HG02981 (cell line): Measurements from ENCODE around the gene MTHFD2L.
"Not testable (repeated sequence)": the region's sequence is repeated elsewhere in the genome, so short reads cannot be mapped to it uniquely, and the experiment has no call there.

Experiments
- ATAC-seq: cut with Tn5 transposase; IDR thresholded peaks from one replicate; pipeline ENCODE4 v1.9.1; 2021; ENCODE audit warnings: mild to moderate bottlenecking, moderate library complexity; ENCODE audit not compliant: unreplicated experiment

MTHFD2L gene

DNA sequence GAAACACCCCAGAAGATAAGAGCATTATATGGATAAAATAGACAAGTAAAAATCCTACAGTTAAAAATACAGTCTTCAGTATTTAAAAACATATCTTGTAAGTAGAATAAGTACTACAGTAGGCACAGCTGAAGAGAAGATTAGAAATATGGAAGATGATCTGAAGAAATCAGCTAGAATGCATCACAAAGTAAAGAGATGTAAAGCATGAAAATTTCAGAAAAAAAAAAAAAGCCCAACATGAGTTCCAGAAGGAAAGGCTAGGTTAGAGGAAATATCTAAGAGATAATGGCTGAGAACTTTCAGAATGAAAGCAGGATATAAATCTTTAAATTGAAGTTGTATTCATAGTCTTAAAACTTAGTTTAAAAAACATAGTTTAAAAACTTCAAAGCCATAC is 171.4 kb downstream of the MTHFD2L start:
- ATAC-seq: no peak

DNA sequence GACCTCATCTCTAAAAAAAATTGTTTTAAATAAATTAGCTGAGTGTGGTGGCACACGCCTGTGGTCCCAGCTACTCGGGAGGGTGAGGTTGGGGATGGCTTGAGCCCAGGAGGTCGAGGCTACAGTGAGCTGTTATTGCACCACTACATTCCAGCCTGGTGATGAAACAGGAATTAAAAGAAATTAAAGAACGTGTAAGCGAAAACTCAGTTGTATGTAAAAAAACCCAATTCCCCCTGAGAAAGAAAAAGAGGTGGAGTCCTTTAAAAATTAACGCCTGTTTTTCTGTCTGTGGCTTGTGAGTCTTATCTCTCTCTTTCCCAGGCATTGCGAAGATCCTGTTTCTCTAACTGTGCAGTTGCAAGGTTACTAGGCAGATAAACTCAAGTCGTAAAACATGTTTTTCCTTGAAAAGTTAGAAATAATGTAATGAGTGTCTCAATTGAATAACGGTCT is 172.4 kb downstream of the MTHFD2L start:
- no peak for ATAC-seq

DNA sequence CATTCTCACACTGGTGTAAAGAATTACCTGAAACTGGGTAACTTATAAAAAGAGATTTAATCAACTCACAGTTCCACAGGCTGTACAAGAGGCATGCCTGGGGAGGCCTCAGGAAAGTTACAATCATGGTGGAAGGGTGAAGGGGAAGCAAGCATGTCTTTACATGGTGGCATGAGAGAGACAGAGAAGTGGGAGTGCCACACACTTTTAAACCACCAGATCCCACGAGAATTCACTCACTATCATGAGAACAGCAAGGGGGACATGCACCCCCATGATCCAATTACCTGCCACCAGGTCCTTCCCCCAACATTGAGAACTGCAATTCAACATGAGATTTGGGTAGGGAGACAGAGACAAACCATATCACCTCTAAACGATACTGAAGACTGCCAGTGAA is 173.3 kb downstream of the MTHFD2L start:
- ATAC-seq: no peak

DNA sequence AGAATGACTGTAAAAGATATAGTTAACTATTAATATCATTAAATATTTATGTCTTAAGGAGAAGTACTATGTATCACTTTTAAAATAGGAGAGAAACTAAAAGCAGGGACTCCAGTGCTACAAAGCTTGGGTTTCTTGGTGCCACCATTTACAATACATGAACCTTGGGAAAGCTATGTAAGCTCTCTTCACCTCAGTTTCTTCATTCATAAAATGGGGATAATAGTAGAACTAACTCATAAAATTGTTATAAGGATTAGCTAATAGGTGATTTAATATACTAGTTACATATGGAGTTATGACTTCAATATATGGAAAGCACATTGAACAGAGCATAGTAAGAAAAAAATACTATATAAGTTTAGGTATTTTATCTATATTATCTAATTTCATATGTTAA is 174.0 kb downstream of the MTHFD2L start:
- ATAC-seq: no peak

DNA sequence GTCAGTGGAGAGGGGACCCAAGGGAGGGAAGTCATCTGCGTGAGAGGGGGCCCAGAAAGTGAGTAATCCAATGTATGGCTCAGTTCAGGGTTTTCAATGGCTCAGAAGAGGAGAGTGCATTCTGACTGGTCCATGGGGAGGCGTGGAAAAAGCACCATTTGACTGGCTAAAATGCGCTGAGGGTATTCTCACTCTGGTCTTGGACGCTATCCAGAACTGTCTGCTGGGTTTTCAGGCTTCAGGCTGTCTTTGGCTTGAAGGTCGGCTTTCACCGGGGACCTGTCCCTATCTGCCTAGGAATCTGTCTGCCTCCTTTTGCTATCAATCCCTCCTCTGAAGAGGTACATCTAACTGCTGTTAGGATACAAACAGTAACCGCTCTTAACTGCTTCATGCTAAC is 176.7 kb downstream of the MTHFD2L start:
- ATAC-seq: no peak

DNA sequence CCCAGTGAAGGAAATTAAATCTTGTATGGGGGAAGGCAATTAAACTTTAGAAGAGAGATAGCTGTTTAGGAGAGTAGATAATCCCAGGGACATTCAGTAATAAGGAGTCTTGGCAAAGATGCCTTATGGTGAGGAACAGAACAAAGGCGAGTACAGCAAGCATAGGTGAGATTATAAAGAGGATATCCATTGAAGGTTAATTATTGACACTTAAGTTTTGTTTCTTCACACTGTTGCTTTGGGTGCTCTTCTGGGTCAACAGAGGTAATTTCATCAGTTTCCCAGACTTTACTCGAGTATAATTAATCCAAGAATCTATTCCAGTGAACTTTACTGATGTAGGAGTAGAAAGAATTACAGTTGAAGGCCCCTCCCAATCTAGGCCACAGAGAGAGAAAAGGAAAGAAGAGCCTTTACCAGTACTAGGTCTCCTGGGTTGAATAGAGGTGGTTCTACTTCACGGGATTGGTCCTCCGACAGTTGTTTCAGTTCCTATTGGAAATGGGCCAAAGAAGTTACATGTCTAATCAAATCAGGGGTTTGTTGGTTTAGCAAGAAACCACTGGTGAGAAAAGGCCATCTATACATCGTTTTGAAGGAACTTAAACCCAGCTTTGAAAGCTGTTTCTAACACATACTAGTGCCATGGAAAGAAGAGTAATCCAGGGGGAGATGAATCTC is 177.6 kb downstream of the MTHFD2L start:
- peak; percentile 75 for ATAC-seq

DNA sequence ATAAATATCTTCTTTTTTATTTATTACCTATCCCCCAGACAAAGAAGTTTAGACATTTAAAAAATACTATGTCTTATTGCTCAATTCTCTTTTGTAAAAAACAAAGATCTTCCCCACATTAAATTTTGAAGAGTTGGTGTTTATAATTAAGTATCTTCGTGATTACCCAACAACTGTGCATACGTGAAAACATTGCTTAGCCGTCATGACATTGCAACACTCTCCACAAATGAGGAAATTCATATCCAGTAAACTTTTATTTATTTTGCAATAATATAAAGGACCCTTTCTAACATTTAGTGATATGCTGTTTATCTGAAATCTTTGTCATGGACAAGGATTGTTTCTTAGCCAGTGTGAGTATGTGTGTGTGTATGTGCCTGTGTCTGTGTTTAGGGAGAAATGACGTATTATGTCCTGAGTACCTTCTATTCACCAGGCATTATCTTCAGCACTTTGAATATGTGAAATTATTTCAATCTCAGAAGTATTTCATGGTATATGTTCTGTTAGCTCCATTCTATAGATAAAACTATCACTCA is 180.9 kb downstream of the MTHFD2L start:
- no peak for ATAC-seq

DNA sequence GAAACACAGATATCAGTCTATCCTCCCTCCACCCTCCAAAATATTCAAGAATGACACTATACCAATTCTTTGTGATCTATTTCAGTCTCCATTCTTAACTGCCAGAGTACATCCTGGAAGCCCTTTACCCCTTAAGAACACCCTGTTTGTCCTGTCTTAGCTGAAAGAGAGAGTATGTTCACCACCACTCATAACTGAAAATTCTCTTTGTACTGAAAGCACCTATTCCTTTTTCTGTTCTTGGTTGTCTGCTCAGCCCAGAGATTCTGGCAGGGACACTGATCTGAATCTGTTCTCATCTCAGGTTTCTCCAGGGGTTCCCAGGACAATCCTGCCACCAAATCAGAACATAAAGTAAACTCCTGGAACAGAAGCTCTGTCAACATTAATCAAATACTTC is 181.6 kb downstream of the MTHFD2L start:
- ATAC-seq: no peak

DNA sequence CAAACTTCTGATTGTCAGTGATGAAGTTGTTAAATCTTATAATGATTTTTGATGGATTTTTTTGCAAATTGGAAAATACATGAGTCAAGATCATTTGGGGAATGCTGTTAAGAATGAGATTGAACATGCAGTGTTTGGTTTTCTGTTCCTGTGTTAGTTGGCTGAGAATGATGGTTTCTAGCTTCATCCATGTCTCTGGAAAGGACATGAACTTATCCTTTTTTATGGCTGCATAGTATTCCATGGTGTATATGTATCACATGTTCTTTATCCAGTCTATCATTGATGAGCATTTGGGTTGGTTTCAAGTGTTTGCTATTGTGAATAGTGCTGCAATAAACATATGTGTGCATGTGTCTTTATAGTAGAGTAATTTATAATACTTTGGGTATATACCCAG is 182.5 kb downstream of the MTHFD2L start:
- ATAC-seq: not testable (repeated sequence)

DNA sequence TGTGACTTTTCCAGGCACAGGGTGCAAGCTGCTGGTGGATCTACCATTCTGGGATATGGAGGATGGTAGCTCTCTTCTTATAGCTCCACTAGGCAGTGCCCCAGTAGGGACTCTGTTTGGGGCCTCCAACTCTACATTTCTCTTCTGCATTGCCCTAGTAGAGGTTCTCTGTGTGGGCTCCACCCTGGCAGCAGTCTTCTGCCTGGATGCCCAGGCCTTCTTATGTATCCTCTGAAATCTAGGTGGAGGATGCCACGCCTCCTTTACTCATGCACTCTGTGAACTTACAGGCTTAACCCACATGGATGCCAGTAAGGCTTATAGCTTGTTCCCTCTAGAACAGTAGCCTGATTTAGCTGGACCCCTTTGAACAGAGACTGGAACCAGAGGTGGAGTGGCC is 186.1 kb downstream of the MTHFD2L start:
- ATAC-seq: no peak
